ENCODE results near the gene PSMA6.

PSMA6 gene

GRCh38 chr14:35261774-35262173 is 30.4 kb upstream of the PSMA6 start:
- no peak overlapping the region for H3K4me3 ChIP-seq (replicated peaks; ENCODE audit: insufficient read depth, low read length)
- no peak for DNase-seq (ENCODE audit: low read depth in 1 of 2, low spot score in 1 of 2)
- TF ChIP-seq SPI1 (IDR thresholded peaks at IDR 0.05; ENCODE audit: borderline replicate concordance, low read depth), result no peak
- H3K27me3 ChIP-seq (ENCODE audit: insufficient read depth, poor library complexity, severe bottlenecking), result no peaks in the 10 kb centered on the region
- H3K27ac ChIP-seq (replicated peaks), result no peak overlapping the region

- TF ChIP-seq CTCF (IDR thresholded peaks at IDR 0.05; ENCODE audit: insufficient read depth, low read length) (no peak), GABPA (IDR thresholded peaks at IDR 0.05; ENCODE audit: low read depth) (no peak), SPI1 (IDR thresholded peaks at IDR 0.05; ENCODE audit: borderline replicate concordance, low read depth) (no peak), POLR2AphosphoS5 (IDR thresholded peaks at IDR 0.05; ENCODE audit: low read depth) (no peak), REST (IDR thresholded peaks at IDR 0.05; ENCODE audit: insufficient replicate concordance, low read depth) (no peak)
- H3K27ac ChIP-seq (replicated peaks), result no peak overlapping the region
- no peak overlapping the region for H3K4me3 ChIP-seq (replicated peaks; ENCODE audit: insufficient read depth, low read length)
- no peaks in the 10 kb centered on the region for H3K27me3 ChIP-seq (ENCODE audit: insufficient read depth, poor library complexity, severe bottlenecking)
- DNase-seq (ENCODE audit: low read depth in 1 of 2, low spot score in 1 of 2), result no peak
These were observed 29.7 kb upstream of the PSMA6 start for GRCh38 chr14:35262436-35262835.

GRCh38 chr14:35268946-35269345 is 23.2 kb upstream of the PSMA6 start:
- no peak for TF ChIP-seq REST (IDR thresholded peaks at IDR 0.05; ENCODE audit: insufficient replicate concordance, low read depth)
- no peak for TF ChIP-seq SPI1 (IDR thresholded peaks at IDR 0.05; ENCODE audit: borderline replicate concordance, low read depth)
- TF ChIP-seq GABPA (IDR thresholded peaks at IDR 0.05; ENCODE audit: low read depth), result no peak
- no peak for TF ChIP-seq CTCF (IDR thresholded peaks at IDR 0.05; ENCODE audit: insufficient read depth, low read length)
- no peak for TF ChIP-seq POLR2AphosphoS5 (IDR thresholded peaks at IDR 0.05; ENCODE audit: low read depth)
- no peak for DNase-seq (ENCODE audit: low read depth in 1 of 2, low spot score in 1 of 2)
- H3K27me3 ChIP-seq (ENCODE audit: insufficient read depth, poor library complexity, severe bottlenecking), result no peaks in the 10 kb centered on the region
- H3K4me3 ChIP-seq (replicated peaks; ENCODE audit: insufficient read depth, low read length), result no peak overlapping the region
- no peak overlapping the region for H3K27ac ChIP-seq (replicated peaks)

GRCh38 chr14:35274805-35275204 is 17.4 kb upstream of the PSMA6 start:
- no peak overlapping the region for H3K4me3 ChIP-seq (replicated peaks; ENCODE audit: insufficient read depth, low read length)
- TF ChIP-seq POLR2AphosphoS5 (IDR thresholded peaks at IDR 0.05; ENCODE audit: low read depth), result no peak
- no peak for TF ChIP-seq SPI1 (IDR thresholded peaks at IDR 0.05; ENCODE audit: borderline replicate concordance, low read depth)
- no peak for TF ChIP-seq CTCF (IDR thresholded peaks at IDR 0.05; ENCODE audit: insufficient read depth, low read length)
- TF ChIP-seq GABPA (IDR thresholded peaks at IDR 0.05; ENCODE audit: low read depth), result no peak
- no peak for TF ChIP-seq REST (IDR thresholded peaks at IDR 0.05; ENCODE audit: insufficient replicate concordance, low read depth)
- H3K27ac ChIP-seq (replicated peaks), result no peak overlapping the region
- H3K27me3 ChIP-seq (ENCODE audit: insufficient read depth, poor library complexity, severe bottlenecking), result no peaks in the 10 kb centered on the region
- no peak for DNase-seq (ENCODE audit: low read depth in 1 of 2, low spot score in 1 of 2)
